Smooth muscle cell (in vitro differentiated cells): Measurements from ENCODE around the gene NRGN. TPM values are rescaled to one million over a fixed set of nuclear protein-coding genes. Genes with fewer than 3 reads are reported as not detected.

Experiments used
- DNase-seq: peaks from one replicate; lab custom pipeline; 2025; ENCODE audit not compliant: unreplicated experiment; lab: John Stamatoyannopoulos, UW
- H2AFZ ChIP-seq: fragments of 200-600 bp; sonication (generic); 2 replicates; pipeline ENCODE4 v1.6.0; 2016; ENCODE audit warnings: antibody characterized with exemption, low read depth, mild to moderate bottlenecking
- H3F3A ChIP-seq: fragments of 200-600 bp; sonication (generic); 2 replicates; pipeline ENCODE4 v1.6.0; 2017; ENCODE audit warnings: antibody characterized with exemption, low read depth
- H3K27ac ChIP-seq: fragments of 200-600 bp; sonication (generic); 2 replicates; pipeline ENCODE4 v1.5.1; 2016; ENCODE audit warnings: low read depth, mild to moderate bottlenecking
- H3K27me3 ChIP-seq: fragments of 200-600 bp; sonication (generic); 2 replicates; pipeline ENCODE4 v1.6.1; 2016; ENCODE audit warnings: low read depth, mild to moderate bottlenecking
- H3K36me3 ChIP-seq: fragments of 200-600 bp; sonication (generic); 2 replicates; pipeline ENCODE4 v1.5.1; 2016; ENCODE audit warnings: low read depth
- H3K4me1 ChIP-seq: fragments of 200-600 bp; sonication (generic); 2 replicates; pipeline ENCODE4 v1.5.1; 2016; ENCODE audit warnings: low read depth
- H3K4me2 ChIP-seq: fragments of 200-600 bp; sonication (generic); 2 replicates; pipeline ENCODE4 v1.6.0; 2016; ENCODE audit warnings: mild to moderate bottlenecking
- H3K4me3 ChIP-seq: fragments of 200-600 bp; sonication (generic); 2 replicates; pipeline ENCODE4 v1.5.1; 2016; ENCODE audit warnings: mild to moderate bottlenecking
- H3K79me2 ChIP-seq: fragments of 200-600 bp; sonication (generic); 2 replicates; pipeline ENCODE4 v1.6.0; 2016; ENCODE audit warnings: low read depth, mild to moderate bottlenecking
- H3K9ac ChIP-seq: fragments of 200-600 bp; sonication (generic); 2 replicates; pipeline ENCODE4 v1.6.0; 2016; ENCODE audit warnings: low read depth
- H3K9me3 ChIP-seq: fragments of 200-600 bp; sonication (generic); replicated peaks from 2 replicates; pipeline ENCODE4 v1.5.1; 2016; ENCODE audit warnings: low read depth
- H4K20me1 ChIP-seq: fragments of 200-600 bp; sonication (generic); 2 replicates; pipeline ENCODE4 v1.6.0; 2016; ENCODE audit warnings: low read depth
- WGBS: methylation state at CpG from one replicate; pipeline ENCODE4 v1.1.7; 2016; ENCODE audit warnings: low lambda C conversion rate; 5-methylcytosine and 5-hydroxymethylcytosine counted together
- polyA plus RNA-seq: library from polyadenylated mRNA; unstranded; fragments of >200 nt; fragmentation: Nextera tagmentation; extraction: Ambion mirVana; gene quantifications from 2 replicates; pipeline ENCODE4 v1.2.1, GENCODE V29; 2016
- total RNA-seq: library from RNA; depleted of rRNA; stranded (reverse); fragments of >200 nt; gene quantifications from 2 replicates; pipeline ENCODE4 v1.2.3, GENCODE V29; 2014
- TF ChIP-seq, protein P1 (sequence below): fragments of 200-600 bp; sonication (generic); IDR thresholded peaks from 2 replicates; pipeline ENCODE4 v1.5.1; 2017; ENCODE audit warnings: borderline replicate concordance, mild to moderate bottlenecking, antibody characterized with exemption; ENCODE audit not compliant: insufficient read depth, poor library complexity, severe bottlenecking

The NRGN gene
- total and polyA plus RNA-seq, 2 experiments from 2014 or later = 1.2 to 2.0 TPM

DNA sequence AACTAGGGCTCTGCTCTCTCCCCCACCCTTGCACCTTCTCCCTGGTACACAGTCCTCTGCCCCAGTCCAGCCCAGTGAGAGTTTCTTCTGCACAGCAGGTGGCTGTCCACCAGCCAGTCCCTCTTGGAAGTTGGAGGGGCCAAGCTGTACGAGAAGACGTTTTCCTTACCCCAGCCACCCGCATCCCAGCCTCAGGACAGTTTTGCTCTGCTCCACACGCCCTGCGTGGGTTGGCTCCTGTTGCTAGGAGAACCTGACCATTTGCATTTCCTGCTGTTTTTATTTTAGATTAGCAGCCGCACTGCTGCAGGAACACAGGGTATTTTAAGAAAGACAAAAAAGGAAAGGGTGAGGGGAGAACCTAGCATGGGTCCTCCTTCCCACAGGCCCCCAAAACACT is 17.6 kb upstream of the NRGN start:
- TF ChIP-seq, protein P1, sequence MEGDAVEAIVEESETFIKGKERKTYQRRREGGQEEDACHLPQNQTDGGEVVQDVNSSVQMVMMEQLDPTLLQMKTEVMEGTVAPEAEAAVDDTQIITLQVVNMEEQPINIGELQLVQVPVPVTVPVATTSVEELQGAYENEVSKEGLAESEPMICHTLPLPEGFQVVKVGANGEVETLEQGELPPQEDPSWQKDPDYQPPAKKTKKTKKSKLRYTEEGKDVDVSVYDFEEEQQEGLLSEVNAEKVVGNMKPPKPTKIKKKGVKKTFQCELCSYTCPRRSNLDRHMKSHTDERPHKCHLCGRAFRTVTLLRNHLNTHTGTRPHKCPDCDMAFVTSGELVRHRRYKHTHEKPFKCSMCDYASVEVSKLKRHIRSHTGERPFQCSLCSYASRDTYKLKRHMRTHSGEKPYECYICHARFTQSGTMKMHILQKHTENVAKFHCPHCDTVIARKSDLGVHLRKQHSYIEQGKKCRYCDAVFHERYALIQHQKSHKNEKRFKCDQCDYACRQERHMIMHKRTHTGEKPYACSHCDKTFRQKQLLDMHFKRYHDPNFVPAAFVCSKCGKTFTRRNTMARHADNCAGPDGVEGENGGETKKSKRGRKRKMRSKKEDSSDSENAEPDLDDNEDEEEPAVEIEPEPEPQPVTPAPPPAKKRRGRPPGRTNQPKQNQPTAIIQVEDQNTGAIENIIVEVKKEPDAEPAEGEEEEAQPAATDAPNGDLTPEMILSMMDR = no peak
- no peak overlapping the region for H3K4me2 ChIP-seq

DNA sequence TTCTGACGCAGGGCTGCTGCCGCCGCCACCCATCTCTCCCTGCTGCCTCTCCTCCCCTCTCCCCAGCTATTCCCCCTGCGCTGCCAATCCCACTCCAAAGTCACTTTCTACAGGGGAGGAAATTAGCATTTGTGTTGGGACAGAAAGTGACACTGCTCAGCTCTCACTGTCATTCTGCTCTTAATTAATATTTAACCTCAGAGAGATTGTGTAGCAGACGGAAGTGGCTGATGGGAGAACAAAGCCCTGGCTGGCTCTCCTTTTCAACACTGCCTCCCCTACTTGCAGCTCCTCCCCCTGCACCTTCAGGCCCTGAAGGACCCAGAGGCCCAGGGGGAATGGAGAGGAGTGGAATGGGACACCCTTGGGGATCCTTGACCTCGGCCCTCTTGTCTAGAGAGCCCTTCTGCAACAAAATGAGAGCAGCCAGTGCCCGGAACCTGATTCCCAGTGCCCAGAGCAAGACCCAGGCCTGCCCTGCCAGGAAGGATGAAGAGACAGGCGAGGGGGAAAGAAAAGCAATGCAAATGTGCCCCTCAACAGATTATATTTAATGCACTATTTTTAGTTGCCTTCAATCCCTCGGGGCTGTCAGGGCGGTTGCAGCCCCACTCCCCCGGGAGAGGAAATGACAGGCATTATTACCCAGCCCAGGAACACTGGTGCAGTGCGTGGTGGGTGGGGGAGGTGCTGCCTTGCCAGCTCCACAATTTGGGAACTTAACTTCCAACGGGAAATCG is 14.6 kb upstream of the NRGN start:
- no peaks in the 10 kb centered on the region for H3F3A ChIP-seq
- no peak overlapping the region for H2AFZ ChIP-seq
- DNase-seq = no peak
- H3K27ac ChIP-seq = no peak overlapping the region
- no peaks in the 10 kb centered on the region for H3K9me3 ChIP-seq
- peaks cover 47% of the 10 kb centered on the region for H3K27me3 ChIP-seq
- TF ChIP-seq, protein P1 = no peak
- no peak overlapping the region for H3K4me3 ChIP-seq
- H4K20me1 ChIP-seq = no peaks in the 10 kb centered on the region
- H3K79me2 ChIP-seq = no peaks in the 10 kb centered on the region
- H3K4me1 ChIP-seq = peaks cover 8% of the 10 kb centered on the region
- H3K4me2 ChIP-seq = no peak overlapping the region
- no peaks in the 10 kb centered on the region for H3K36me3 ChIP-seq
- 56% methylated on average over 13 of the region's 14 CpGs for WGBS
- H3K9ac ChIP-seq = no peak overlapping the region

More for the DNA sequence above, 17.6 kb upstream of the NRGN start:
- no peak overlapping the region for H3K9ac ChIP-seq
- H3K79me2 ChIP-seq = no peaks in the 10 kb centered on the region
- H3K4me3 ChIP-seq = no peak overlapping the region
- H3K9me3 ChIP-seq = no peaks in the 10 kb centered on the region
- WGBS = 70% methylated on average over 6 of the region's 6 CpGs
- H3K36me3 ChIP-seq = no peaks in the 10 kb centered on the region
- peaks cover 23% of the 10 kb centered on the region for H3K4me1 ChIP-seq
- no peaks in the 10 kb centered on the region for H3F3A ChIP-seq
- no peaks in the 10 kb centered on the region for H4K20me1 ChIP-seq
- no peak overlapping the region for H3K27ac ChIP-seq
- peaks cover 73% of the 10 kb centered on the region for H3K27me3 ChIP-seq
- H2AFZ ChIP-seq = no peak overlapping the region
- DNase-seq = no peak

DNA sequence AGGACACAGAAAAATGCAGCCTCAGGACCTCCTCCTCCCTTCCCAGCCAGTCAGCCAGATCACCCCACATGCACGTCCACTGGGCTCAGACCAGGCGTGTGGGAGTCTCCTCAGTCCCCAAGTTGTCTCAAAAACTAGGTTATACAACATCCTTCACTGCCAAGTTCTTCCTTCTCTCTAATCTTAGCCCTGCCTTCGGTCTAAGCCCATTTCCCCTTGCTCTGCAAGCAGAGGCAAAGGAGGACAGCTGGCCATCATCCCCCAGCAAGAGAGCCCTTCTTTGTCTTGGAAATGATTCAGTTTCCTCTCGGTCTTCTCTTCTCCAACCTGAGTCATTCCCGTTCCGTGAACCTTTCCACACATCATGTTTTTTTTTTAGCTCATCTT is 14.0 kb upstream of the NRGN start:
- Histone ChIP-seq H4K20me1 (no peaks in the 10 kb centered on the region), H3K9ac (no peak overlapping the region), H3K9me3 (no peaks in the 10 kb centered on the region), H3K27ac (no peak overlapping the region), H3K36me3 (no peaks in the 10 kb centered on the region), H3K4me3 (no peak overlapping the region), H3K4me2 (no peak overlapping the region), H3K4me1 (peaks cover 8% of the 10 kb centered on the region), H3F3A (no peaks in the 10 kb centered on the region), H2AFZ (no peak overlapping the region), H3K27me3 (peaks cover 42% of the 10 kb centered on the region), H3K79me2 (no peaks in the 10 kb centered on the region)
- TF ChIP-seq, protein P1 = no peak
- no peak for DNase-seq
- WGBS = 25% methylated on average over 6 of the region's 6 CpGs

DNA sequence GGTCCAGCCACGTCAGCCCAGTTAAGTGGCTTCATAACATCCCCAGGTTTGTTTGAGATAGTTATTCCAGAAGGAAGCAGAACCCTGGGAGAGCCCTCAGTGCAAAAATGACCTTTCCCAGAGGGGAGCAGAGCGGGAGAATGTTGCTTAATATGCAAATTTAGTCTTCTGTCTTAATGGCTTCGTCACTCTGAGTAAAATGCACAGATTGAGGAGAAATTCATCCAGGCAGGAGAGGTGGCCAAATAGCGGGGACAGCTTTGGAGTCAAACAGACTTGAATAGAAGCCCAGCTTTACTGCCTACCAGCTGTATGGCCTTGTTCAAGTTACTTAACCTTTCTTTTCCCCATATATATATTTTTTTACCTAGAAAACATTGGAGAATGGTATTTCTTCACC is 12.3 kb upstream of the NRGN start:
- H4K20me1 ChIP-seq = no peaks in the 10 kb centered on the region
- H2AFZ ChIP-seq = no peak overlapping the region
- peaks cover 8% of the 10 kb centered on the region for H3K4me1 ChIP-seq
- no peak overlapping the region for H3K4me2 ChIP-seq
- H3K79me2 ChIP-seq = no peaks in the 10 kb centered on the region
- H3K9ac ChIP-seq = no peak overlapping the region
- no peak overlapping the region for H3K4me3 ChIP-seq
- no peaks in the 10 kb centered on the region for H3K36me3 ChIP-seq
- H3K27me3 ChIP-seq = peaks cover 24% of the 10 kb centered on the region
- WGBS = 64% methylated on average over 4 of the region's 4 CpGs
- H3K9me3 ChIP-seq = no peaks in the 10 kb centered on the region
- TF ChIP-seq, protein P1 = no peak
- H3K27ac ChIP-seq = no peak overlapping the region
- no peak for DNase-seq
- H3F3A ChIP-seq = no peaks in the 10 kb centered on the region
